ENCODE data around the gene HNRNPM. TPM values are rescaled to one million over a fixed set of nuclear protein-coding genes. Genes with fewer than 3 reads are reported as not detected.
"Not testable (repeated sequence)": the region's sequence is repeated elsewhere in the genome, so short reads cannot be mapped to it uniquely, and the experiment has no call there.

The HNRNPM gene
- total RNA-seq, 1 donor from 2014 or later = 43.6 TPM

- DNase-seq (ENCODE audit: low read depth) = no peak
Measured at GRCh38 chr19:8511573-8512101, 66.9 kb downstream of the HNRNPM start.

DNA sequence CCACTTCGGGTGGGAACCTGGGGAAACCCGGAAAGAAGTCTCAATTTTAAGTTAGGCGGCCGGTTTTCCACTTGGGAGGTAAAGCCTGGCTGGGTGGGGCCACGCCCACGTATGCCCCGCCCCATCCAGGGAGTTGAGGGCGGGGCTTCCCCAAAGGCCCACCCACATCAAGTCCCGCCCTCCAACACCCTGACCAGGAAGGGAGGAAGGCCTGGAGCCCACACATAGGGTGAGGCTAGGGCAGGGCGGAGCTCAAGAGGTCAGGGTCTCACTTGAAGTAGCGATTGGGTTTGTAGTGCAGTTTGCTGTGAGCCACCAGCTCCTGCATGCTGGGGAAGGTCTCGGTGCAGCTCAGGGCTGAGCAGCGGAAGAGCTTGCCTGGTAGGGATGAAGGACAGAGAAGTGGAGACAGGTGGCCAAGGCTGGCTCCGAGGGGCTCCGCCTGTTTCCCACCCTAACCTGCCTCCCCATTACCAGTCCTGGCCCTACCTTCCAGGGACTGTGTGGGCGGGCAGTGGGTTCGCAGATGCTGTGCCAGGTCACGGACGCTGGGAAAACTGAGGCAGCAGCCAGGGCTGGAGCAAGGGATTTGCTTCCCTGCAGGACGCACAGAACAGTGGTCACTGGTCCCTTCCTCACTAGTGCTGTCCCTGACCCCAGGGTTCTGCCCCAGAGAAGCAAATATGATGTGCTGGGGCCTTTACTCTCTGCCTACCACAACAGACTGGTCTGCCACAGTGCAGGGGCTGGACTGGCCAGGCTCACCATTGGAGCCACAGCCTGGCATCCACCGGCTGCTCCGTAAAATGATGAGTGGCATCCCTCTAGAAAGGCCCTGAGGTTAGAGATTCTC lies 67.6 kb downstream of the HNRNPM start:
- no peak for DNase-seq (ENCODE audit: low read depth)

- DNase-seq (ENCODE audit: low read depth) = peak; percentile 18
Measured at GRCh38 chr19:8513036-8513686, 68.4 kb downstream of the HNRNPM start.

GRCh38 chr19:8513687-8514504 lies 69.1 kb downstream of the HNRNPM start, which contains the start of gene ZNF414:
ZNF414 (minus strand) TSS chr19:8514167; CDS start chr19:8514046, 121 bp downstream.
- peak; percentile 96 for DNase-seq (ENCODE audit: low read depth)

DNA sequence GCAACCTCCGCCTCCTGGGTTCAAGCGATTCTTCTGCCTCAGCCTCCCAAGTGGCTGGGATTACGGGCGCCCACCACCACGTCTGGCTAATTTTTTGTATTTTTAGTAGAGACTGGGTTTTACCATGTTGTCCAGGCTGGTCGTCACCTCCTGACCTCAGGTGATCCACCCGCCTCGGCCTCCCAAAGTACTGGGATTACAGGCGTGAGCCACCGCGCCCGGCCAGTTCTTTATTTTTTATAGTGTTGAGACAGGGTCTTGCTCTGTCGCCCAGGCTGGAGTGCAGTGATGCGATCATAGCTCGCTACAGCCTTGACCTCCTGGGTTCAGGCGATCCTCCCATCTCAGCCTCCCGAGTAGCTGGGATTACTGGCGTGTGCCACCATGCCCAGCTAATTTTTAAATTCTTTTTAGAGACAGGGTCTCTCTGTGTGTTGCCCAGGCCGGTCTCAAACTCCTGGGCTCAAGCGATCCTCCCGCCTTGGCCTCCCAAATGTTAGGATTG lies 69.8 kb downstream of the HNRNPM start:
- DNase-seq (ENCODE audit: low read depth) = not testable (repeated sequence)

DNA sequence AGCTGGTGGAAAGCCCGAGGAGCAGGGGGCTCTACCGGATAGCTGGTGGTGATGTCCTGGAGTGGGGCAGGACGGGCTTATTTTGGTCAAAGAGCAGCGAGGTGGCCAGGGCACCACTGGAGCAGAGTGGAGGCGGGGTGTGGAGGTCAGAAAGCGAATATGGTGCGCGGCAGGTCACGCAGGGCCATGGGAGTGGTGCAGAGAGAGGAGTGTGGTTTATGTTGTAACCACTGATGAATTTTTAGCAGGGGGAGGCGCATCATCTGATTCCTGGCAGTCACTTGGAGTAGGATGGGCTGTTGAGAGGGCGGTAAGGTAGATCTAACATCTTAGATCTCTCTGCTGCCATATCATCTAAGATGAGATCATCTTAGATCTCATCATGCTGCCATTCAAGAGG lies 70.5 kb downstream of the HNRNPM start:
- DNase-seq (ENCODE audit: low read depth) = no peak

DNA sequence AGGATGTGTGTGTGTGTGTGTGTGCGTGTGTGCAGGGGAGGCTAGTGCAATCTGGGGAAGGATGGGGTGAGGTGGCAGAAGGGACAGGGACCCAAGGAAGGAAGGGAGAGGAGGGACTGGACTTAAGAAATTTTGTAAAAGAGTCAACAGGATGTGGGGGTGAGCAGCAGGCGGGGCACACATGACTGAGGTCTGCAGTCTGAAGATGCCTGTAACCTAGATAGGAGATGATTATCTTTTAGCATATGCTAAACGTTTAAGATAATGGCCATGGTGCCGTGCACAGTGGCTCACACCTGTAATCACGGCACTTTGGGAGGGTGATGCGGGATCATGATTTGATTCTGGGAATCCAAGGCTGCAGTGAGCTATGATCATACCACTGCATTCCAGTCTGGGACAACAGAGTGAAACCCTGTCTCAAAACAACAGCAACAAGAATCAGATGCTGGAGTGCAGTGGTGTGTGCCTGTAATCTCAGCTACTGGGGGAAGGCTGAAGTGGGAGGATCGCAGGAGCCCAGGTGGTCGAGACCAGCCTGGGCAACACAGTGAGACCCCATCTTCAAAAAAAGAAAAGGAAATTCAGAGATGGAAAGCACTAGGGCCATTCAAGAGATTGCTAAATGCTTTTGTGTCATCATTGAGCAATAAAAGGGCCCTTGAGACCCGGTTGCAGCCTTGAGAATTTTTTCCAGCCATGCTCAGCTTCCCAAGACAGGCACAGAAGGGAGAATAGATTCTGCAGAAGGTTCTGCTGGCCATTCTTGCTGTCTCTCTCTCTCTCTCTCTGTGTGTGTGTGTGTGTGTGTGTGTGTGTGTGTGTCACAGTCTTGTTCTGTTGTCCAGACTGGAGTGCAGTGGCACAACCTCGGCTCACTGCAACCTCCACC lies 73.0 kb downstream of the HNRNPM start:
- DNase-seq (ENCODE audit: low read depth) = no peak

DNA sequence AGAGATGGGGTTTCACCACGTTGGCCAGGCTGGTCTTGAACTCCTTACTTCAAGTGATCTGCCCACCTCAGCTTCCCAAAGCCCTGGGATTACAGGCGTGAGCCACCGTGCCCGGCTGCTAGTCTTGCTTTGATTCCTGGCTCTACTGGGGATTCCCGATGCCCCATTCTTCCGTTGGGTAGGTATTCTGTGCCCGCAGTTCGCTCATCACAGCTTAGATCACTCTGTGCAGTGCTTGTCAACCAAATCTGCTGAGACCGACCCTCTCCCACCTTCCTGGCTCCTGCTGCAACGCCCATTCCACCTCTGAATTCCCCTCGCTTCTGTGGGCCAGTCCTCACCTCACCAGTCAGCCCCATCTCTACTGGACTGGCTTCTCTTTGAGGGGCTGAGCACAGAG lies 73.8 kb downstream of the HNRNPM start:
- no peak for DNase-seq (ENCODE audit: low read depth)

DNA sequence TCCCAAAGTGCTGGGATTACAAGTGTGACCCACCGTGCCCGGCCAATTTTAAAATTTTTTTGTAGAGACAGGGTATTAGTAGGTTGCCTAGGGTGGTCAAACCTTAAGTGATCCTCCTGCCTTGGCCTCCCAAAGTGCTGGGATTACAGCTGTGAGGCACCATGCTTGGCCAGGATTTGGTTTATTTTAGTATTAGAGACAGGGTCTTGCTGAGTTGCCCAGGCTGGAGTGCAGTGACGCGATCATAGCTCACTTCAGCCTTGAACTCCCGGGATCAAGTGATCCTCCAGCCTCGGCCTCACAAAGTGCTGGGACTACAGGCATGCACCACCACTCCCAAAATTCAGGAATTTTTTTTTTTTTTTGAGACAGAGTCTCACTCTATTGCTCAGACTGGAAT lies 74.6 kb downstream of the HNRNPM start:
- DNase-seq (ENCODE audit: low read depth) = no peak

DNA sequence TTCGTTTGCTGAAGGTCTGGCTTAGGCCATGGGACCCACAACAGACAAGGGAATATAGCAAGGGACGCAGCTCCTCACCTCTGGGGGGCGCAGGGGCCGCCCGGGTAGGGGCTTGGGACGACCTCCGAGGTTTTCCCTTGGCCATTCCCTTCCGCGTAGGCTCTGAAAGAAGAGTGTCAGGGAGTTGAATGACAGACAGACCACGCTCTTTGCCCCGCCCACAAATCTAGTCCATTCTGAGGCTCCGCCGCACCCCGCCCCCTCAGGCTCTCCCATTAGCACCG lies 80.6 kb downstream of the HNRNPM start:
- no peak for DNase-seq (ENCODE audit: low read depth)

DNA sequence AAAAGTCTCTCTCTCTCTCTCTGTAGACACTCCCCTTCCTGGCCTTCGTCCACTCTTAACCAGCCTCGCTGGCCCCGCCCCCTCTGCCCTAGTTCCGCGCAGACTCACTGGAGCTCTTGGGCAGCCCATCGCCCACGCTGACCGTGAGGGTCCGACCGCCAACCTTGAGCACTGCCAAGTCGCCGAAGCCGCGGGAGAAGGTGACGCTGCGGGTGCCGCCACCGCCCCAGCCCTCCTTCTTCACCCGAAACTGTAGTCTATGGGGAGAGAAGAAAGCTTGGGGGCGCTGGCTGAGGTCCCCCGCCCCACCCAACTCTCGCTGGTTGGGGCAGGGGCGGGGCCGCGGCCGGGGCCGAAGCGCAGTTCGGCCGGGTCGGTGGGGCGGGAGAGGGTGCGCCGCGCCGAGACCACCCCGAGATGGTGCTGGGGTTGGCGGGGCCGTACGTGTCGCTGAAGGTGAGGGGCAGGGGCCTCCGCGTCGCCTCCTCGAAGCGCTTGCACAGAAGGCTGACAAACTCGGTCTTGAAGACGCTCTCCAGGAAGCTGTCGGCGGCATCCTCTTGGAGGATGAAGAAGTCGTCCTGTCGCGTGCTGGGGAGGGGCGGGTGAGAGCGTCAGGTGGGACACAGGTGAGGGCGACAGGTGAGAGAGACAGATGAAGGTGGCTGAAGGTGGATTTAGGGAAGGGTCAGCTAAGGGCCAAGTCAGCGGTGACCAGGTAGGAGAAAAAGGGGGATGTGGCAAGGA lies 81.7 kb downstream of the HNRNPM start:
- peak; percentile 94 for DNase-seq (ENCODE audit: low read depth)

GRCh38 chr19:8528500-8528899 lies 83.7 kb downstream of the HNRNPM start:
- no peak for DNase-seq (ENCODE audit: low read depth)

- no peak for DNase-seq (ENCODE audit: low read depth)
Measured at GRCh38 chr19:8529369-8530006, 84.7 kb downstream of the HNRNPM start.

GRCh38 chr19:8530061-8530679 lies 85.4 kb downstream of the HNRNPM start:
- DNase-seq (ENCODE audit: low read depth) = no peak

DNA sequence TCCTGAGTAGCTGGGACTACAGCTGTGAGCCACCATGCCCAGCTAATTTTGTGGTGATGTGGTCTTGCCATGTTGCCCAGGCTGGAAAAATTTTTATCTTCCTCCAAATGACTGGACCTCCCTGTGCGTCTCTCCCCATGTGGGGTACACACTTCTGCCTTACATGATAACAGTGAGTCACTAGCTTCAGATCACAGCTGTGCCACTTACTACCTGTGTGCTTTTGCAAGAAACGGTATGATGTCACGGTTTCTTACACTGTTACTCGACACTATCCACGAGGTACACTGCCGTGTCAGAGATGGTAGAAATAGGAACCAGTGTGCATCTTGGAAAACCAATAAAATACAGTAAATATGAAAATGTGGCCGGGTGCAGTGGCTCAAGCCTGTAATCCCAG lies 86.7 kb downstream of the HNRNPM start:
- no peak for DNase-seq (ENCODE audit: low read depth)

- DNase-seq (ENCODE audit: low read depth) = no peak
Measured at GRCh38 chr19:8532225-8532624, 87.5 kb downstream of the HNRNPM start.

DNA sequence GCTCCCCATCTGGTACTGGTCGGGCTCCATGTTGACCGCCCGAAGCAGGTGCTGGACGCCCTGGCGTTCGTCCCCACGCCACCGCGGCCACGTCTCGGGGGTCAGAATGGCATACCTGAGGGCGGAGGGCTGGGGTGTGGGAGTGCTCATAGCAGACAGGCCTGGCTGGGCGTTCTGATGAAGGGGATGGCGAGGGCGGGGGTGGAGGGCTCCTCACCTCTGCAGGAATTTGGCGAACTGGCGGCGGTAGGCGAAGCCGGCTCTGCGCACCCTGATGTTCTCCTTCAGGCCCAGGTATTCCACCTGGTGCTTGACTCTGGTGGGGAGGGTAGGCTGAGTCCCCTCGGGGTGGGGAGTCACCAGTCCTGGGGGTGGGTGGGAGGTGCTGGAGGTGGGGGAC lies 91.5 kb downstream of the HNRNPM start:
- DNase-seq (ENCODE audit: low read depth) = no peak

DNA sequence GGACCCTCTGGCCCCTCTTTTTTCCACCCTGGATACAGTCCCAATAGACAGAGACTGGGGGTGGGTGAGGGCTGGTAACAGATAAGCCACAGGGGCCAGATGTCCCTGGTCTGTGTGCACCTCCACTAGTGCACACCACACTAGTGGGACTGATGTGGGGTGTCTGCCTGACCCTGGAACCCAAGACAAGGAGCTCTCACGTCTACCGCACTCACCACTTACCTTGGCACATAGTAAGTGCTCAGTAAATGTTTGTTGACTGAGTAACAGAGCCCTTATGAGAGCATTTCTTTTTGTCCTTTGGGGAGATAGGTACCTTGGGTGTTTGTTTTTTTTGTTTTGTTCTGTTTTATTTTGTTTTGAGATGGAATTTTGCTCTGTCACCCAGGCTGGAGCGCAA lies 92.3 kb downstream of the HNRNPM start:
- DNase-seq (ENCODE audit: low read depth) = no peak

All from myocyte (in vitro differentiated cells).